ENCODE data around the gene LRRC45.

- TF ChIP-seq EZH2 (IDR thresholded peaks at IDR 0.05; ENCODE audit: borderline replicate concordance, low read depth, low read length, poor library complexity, severe bottlenecking), result no peak
- no peak for TF ChIP-seq CTCF (conservative IDR thresholded peaks at IDR 0.05; ENCODE audit: low read depth, low read length)
Observed at GRCh38 chr17:82013341-82013740, 9.8 kb upstream of the LRRC45 start.
